Endometrial microvascular endothelial cells (primary cell): ENCODE data around the gene XRCC4. TPM values are rescaled to one million over a fixed set of nuclear protein-coding genes. Genes with fewer than 3 reads are reported as not detected.

Experiments used
- in situ Hi-C: cut with HindIII; loops from 2 replicates; pipeline ENCODE4 v1.10.0; 2017; ENCODE audit warnings: low sequenced_read_pairs, low pct_unique_long_range_greater_than_20kb; ENCODE audit errors: inconsistent ontology term
- total RNA-seq: library from RNA; depleted of rRNA; stranded (reverse); fragments of >200 nt; gene quantifications from one replicate; pipeline ENCODE4 v1.2.3, GENCODE V29; 2015; ENCODE audit errors: inconsistent ontology term

Gene XRCC4
- total RNA-seq, 1 donor from 2014 or later, result 9.8 TPM

- in situ Hi-C loops, result no loop called here
Measured at GRCh38 chr5:83393504-83393866, 316.1 kb downstream of the XRCC4 start.

DNA sequence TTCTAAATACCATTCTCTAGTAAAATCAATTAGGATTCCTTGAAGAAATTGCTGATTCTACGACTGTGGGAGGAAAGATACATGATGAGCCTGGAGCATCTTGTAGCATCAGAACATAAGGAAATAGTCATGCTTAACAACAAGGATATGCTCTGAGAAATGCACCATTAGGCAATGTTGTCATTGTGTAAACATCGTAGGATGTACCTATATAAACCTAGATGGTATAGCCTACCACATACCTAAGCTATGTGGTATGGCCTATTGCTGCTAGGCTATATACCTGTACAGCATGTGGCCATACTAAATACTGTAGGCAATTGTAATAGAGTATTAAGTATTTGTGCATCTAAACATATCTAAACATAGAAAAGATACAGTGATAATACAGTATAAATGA is 316.8 kb downstream of the XRCC4 start:
- in situ Hi-C loops, result no loop called here

GRCh38 chr5:83396662-83397061 is 319.3 kb downstream of the XRCC4 start:
- in situ Hi-C loops, result no loop called here

GRCh38 chr5:83397658-83398057 is 320.3 kb downstream of the XRCC4 start:
- in situ Hi-C loops, result no loop called here

GRCh38 chr5:83400241-83400640 is 322.9 kb downstream of the XRCC4 start:
- in situ Hi-C loops, result no loop called here

- in situ Hi-C loops, result no loop called here
Measured at GRCh38 chr5:83400701-83401100, 323.4 kb downstream of the XRCC4 start.

GRCh38 chr5:83401122-83401731 is 323.9 kb downstream of the XRCC4 start:
- in situ Hi-C loops, result no loop called here

GRCh38 chr5:83401775-83402174 is 324.4 kb downstream of the XRCC4 start:
- in situ Hi-C loops, result no loop called here

Other genes starting within 250 kb of the XRCC4 start
- 29.5 TPM for gene TMEM167A, start 153 bp upstream of the XRCC4 start, total RNA-seq